Measurements from ENCODE around the gene TMCO4.

DNA sequence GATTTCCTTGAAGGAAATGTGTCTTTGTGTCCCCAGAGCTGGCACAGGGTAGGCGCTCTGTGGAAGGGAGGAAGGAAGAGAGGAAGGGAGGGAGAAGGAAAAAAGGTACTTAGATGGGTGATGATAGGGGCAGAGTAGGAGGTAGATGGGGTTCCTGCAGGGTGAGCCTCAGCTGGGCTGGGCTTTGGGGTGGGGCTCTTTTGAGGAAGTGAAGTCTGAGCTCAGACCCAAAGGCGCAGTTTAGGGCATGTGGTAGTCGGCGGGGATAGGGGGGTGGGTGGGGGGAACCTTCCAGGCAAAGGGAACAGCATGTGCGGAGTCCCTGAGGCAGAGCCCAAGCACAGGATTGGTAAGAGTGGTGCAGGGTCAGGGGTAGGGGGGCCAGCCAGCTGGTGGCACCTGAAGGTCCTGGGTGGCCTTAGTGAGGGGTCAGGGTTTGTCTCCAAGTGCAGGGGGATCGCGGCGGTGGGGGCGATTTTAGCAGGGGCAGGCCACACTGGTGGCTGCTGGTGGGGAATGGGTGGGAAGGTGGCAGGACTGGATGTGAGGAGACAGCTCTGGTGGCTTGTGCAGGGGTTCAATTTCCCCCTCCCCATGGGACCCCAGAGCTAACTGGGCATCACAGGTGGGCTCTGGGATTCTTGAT is 143.5 kb downstream of the TMCO4 start:
- TF ChIP-seq POLR2A (IDR thresholded peaks at IDR 0.05; ENCODE audit: low read length) (no peak), GATA1 (IDR thresholded peaks at IDR 0.05; ENCODE audit: low read depth, low read length) (no peak)

Data from erythroblast (primary cell).